C4-2B (cell line): ENCODE measurements around the gene KCNJ6.

Source experiments
- H3K27ac ChIP-seq: fragments of 450-650 bp; 2 replicates; pipeline ENCODE4 v1.5.1; 2017
- ZFX ChIP-seq: fragments of 450-650 bp; IDR thresholded peaks from 2 replicates; pipeline ENCODE4 v1.6.1; 2017
- TF ChIP-seq, protein P1 (sequence below): fragments of 450-650 bp; conservative IDR thresholded peaks from 2 replicates; pipeline ENCODE4 v1.5.1; 2017; ENCODE audit warnings: mild to moderate bottlenecking

KCNJ6 gene

DNA sequence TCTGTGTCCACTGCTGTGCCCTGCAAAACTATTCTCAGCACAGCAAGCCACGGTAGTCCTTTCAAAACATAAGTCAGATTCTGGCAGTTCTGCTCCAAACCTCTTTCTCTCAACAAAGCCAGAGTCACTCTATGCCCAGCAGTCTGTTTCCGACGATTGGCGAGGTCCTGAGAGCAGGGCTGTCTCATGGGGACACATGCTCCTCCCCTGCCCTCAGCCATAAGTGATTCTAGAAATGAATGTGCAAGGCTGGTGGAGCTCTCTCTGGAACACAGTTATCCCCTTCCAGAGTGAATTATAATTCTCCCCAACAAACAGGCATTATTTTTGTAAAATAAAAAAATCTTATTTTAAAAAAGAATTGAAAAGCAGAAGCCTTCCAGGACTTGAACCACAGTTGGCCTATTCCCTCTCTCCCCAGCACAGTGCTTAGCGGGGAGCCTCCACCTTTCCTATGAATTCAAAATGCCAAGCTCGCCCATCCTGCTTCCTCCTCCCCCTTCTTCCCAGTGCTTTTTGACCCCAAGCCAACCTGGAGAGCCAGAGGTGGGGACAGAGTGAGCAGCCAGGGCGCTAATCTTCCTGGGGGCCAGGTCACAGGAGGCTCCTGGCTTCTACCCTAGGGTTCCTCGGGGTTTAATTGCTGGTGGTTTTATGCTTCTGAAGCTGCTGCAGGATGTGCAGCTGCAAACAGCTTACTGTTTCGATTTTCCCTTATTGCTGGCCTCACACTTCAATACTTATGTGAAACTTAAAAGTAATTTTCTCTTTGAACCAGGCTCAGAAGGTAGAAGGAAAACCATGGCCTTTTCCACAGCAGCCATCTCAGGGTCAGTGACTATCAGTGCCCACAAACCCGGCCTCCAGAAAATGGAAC lies 41.1 kb downstream of the KCNJ6 start:
- no peak overlapping the region for H3K27ac ChIP-seq
- TF ChIP-seq ZFX: no peak
- TF ChIP-seq, protein P1, sequence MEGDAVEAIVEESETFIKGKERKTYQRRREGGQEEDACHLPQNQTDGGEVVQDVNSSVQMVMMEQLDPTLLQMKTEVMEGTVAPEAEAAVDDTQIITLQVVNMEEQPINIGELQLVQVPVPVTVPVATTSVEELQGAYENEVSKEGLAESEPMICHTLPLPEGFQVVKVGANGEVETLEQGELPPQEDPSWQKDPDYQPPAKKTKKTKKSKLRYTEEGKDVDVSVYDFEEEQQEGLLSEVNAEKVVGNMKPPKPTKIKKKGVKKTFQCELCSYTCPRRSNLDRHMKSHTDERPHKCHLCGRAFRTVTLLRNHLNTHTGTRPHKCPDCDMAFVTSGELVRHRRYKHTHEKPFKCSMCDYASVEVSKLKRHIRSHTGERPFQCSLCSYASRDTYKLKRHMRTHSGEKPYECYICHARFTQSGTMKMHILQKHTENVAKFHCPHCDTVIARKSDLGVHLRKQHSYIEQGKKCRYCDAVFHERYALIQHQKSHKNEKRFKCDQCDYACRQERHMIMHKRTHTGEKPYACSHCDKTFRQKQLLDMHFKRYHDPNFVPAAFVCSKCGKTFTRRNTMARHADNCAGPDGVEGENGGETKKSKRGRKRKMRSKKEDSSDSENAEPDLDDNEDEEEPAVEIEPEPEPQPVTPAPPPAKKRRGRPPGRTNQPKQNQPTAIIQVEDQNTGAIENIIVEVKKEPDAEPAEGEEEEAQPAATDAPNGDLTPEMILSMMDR: no peak

GRCh38 chr21:37874481-37874880 lies 41.8 kb downstream of the KCNJ6 start:
- no peak for TF ChIP-seq ZFX
- TF ChIP-seq, protein P1: no peak
- H3K27ac ChIP-seq: no peak overlapping the region

DNA sequence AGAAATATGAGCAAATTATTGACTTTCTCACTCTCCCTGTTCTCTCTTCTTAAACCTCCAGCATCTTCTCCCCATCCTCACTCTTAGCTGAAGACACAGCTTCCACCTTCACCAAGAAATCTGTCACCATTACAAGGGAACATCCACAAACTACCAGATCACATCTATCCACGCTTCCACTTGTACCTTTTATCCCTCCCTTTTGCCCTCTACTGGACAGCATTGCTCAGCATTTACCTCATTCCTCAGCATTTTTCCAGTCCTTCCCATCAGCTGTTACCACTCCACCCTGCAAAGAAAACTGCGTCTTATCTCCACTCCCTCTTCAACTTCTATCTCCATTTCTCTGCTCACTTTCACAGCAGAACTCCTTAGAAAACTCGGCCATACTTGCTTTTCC lies 42.6 kb downstream of the KCNJ6 start:
- no peak overlapping the region for H3K27ac ChIP-seq
- TF ChIP-seq, protein P1: peak; percentile 12; the same call in 1 of the 2 replicates
- no peak for TF ChIP-seq ZFX

DNA sequence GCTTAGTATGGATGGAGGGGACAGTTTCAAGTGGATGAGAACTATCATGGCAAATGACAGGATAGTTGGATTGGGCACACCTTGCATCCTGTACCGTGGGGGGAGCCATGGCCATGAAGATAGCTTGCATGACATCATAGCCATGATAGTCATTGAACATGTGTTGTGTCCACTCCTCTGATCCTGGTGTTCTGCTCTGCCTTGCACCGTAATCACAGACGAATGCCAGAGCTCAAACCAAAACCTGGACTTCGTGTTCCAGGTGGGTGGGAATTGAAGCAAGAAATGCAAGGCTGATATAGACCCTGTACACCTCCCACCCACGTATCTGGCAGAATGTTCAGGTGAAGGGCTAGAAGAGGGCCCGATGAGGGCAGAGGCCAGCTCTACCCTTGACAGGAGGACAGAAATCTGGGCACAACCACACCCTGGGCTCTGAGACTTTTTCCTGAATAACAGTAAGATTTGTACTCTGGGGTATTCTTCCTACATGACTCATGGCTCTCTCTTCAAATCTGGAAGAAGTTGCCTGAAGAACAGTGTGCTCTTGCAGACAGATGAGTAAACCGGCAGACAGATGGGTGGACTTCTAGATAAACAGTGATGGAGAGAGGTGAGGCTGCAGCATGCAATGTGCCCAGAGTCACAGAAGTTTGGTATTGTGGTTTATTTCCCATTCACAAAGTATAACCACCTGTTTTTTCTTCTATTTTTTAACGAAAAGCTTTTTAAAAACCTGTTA lies 45.0 kb downstream of the KCNJ6 start:
- TF ChIP-seq, protein P1: no peak
- no peak for TF ChIP-seq ZFX
- H3K27ac ChIP-seq: no peak overlapping the region

DNA sequence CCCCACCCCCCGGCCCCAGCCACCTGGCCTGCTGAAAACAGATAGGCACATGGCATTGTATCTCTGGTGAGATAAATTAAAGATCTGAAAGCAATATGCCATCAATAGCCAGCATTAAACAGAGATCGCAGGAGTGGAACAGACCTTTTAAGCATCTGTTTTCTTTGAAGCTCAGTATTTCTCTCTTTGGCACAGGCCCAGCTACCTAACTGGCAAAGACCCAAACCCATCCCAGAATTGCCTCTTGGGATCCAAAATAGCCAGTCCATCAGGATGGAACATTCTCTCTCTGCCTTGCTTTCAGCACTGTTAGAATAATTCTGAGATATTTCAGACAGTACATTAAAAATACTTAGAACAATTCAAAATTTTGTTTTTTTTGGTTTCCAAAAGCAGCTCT lies 46.0 kb downstream of the KCNJ6 start:
- TF ChIP-seq, protein P1: no peak
- TF ChIP-seq ZFX: no peak
- no peak overlapping the region for H3K27ac ChIP-seq

DNA sequence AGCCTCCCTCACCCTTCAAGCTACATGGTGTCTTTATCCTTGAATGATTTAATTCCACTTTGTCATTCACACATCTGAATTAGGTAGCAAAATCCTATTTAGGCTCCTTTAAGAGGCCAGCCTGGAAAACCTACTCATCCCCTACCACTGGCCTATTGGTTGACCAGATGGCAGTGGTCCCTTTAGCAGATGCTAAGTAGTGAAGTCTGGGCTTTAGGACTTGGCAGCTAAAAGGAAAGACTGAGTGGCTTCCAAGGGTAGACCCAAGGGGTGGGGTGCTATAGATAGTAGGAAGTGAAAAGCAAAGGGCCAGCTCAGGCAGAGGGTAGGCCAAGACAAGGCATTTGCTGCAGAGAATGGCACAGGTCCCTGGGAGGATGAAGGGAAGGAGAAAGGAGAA lies 46.6 kb downstream of the KCNJ6 start:
- no peak overlapping the region for H3K27ac ChIP-seq
- TF ChIP-seq ZFX: no peak
- TF ChIP-seq, protein P1: no peak
